NCI-H2227 (cell line): ENCODE data around the gene TAC3.
"Not testable (repeated sequence)": the region's sequence is repeated elsewhere in the genome, so short reads cannot be mapped to it uniquely, and the experiment has no call there.

Experiments
- DNase-seq: peaks from one replicate; lab custom pipeline; 2025; ENCODE audit not compliant: unreplicated experiment; lab: John Stamatoyannopoulos, UW

TAC3 gene

GRCh38 chr12:56987551-56988053 lies 28.7 kb downstream of the TAC3 start:
- DNase-seq, result peak; percentile 71

GRCh38 chr12:56987011-56987410 lies 29.3 kb downstream of the TAC3 start:
- DNase-seq, result no peak

- not testable (repeated sequence) for DNase-seq
These were observed 30.6 kb downstream of the TAC3 start for GRCh38 chr12:56985714-56986113.

GRCh38 chr12:56983386-56983785 lies 32.9 kb downstream of the TAC3 start:
- DNase-seq, result no peak

GRCh38 chr12:56982578-56983236 lies 33.6 kb downstream of the TAC3 start:
- not testable (repeated sequence) for DNase-seq

GRCh38 chr12:56980941-56981530 lies 35.3 kb downstream of the TAC3 start:
- no peak for DNase-seq

- DNase-seq, result no peak
These were observed 36.1 kb downstream of the TAC3 start for GRCh38 chr12:56980268-56980667.

GRCh38 chr12:56979628-56980027 lies 36.7 kb downstream of the TAC3 start:
- no peak for DNase-seq

- no peak for DNase-seq
These were observed 37.8 kb downstream of the TAC3 start for GRCh38 chr12:56978397-56979138.

DNA sequence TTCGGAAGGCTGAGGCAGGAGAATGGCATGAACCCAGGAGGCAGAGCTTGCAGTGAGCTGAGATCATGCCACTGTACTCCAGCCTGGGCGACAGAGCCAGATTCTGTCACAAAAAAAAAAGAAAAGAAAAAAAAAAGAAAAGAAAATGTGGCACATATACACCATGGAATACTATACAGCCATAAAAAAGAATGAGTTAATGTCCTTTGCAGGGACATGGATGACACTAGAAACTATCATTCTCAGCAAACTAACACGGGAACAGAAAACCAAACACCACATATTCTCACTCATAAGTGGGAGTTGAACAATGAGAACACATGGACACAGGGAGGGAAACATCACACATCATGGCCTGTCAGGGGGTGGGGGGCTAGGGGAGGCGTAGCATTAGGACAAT lies 39.0 kb downstream of the TAC3 start:
- DNase-seq, result not testable (repeated sequence)

GRCh38 chr12:56974224-56974623 lies 42.1 kb downstream of the TAC3 start:
- DNase-seq, result not testable (repeated sequence)

- not testable (repeated sequence) for DNase-seq
These were observed 47.4 kb downstream of the TAC3 start for GRCh38 chr12:56968910-56969309.

DNA sequence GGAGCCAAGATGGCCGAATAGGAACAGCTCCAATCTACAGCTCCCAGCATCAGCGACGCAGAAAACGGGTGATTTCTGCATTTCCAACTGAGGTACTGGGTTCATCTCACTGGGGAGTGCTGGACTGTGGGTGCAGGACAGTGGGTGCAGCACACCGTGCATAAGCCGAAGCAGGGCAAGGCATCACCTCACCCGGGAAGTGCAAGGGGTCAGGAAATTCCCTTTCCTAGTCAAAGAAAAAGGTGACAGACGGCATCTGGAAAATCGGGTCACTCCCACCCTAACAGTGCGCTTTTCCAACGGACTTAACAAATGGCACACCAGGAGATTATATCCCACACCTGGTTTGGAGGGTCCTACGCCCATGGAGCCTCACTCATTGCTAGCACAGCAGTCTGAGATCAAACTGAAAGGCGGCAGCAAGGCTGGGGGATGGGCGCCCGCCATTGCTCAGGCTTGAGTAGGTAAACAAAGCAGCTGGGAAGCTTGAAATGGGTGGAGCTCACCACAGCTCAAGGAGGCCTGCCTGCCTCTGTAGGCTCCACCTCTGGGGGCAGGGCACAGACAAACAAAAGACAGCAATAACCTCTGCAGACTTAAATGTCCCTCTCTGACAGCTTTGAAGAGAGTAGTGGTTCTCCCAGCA lies 50.2 kb downstream of the TAC3 start:
- DNase-seq, result not testable (repeated sequence)

- not testable (repeated sequence) for DNase-seq
These were observed 51.2 kb downstream of the TAC3 start for GRCh38 chr12:56965124-56965523.

GRCh38 chr12:56963557-56963956 lies 52.8 kb downstream of the TAC3 start:
- DNase-seq, result not testable (repeated sequence)

- not testable (repeated sequence) for DNase-seq
These were observed 54.1 kb downstream of the TAC3 start for GRCh38 chr12:56962247-56962646.
